Measurements from ENCODE around the gene CDK19.

- TF ChIP-seq POLR2A (IDR thresholded peaks at IDR 0.05) (no peak), CTCF (IDR thresholded peaks at IDR 0.05) (no peak)
These were observed 165.6 kb downstream of the CDK19 start for GRCh38 chr6:110649704-110650103.

Measured in right lobe of liver (tissue), 4 donors.